Stimulated activated CD4-positive, alpha-beta T cell treated with anti-CD3 and anti-CD28 coated beads, Interleukin-15, amount 100 ng/mL, for 24 hours (primary cell): ENCODE measurements around the gene FHOD1.
A peak's percentile ranks its signal among the peaks of the same experiment; 100 is the strongest.

Source experiments
- DNase-seq: peaks from one replicate; pipeline ENCODE4 v3.0.0-alpha.2; 2020

FHOD1 gene

DNA sequence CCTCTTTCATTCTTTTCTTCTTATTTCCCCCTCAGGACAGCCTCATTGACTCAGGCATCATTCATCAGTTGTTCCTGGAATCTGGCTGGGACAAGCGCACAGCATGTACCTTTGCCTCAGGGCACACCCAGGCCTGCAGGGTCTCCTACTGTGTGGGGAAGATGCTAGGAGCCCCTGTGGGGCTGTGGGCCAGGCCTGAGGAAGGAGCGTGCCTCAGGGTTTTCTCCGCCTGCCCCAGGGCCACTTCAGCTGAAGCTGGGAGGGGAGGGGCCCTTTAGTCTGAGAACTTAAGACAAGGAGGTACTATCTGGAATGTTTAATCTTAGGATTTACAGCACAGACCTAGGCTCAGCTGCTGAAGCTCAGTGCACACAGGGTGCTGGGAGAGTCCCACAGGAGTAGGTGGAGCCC lies 40.4 kb downstream of the FHOD1 start:
- DNase-seq: no peak

GRCh38 chr16:67206129-67206837 lies 41.0 kb downstream of the FHOD1 start:
- DNase-seq: no peak

DNA sequence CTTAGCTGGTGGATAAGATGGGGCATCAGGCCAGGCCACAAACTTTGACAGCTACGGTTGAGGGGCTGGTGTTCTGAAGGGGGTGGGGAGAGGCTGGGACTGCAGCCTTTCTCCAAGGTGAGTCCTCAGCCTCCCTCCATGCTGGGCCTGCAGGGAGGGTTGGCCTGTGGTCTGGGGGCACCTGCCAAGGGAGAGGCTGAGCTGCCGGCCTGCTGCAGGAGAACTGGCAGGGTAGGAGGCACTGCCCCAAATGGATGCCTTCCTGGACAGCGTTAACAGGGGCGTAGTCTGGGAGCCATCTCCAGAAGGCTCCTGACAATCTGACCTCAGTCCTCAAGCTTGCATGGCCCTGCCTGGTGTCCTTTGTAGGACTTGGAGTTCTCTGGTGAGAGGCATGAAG lies 43.2 kb downstream of the FHOD1 start:
- no peak for DNase-seq

- no peak for DNase-seq
These were observed 44.3 kb downstream of the FHOD1 start for GRCh38 chr16:67202956-67203493.

DNA sequence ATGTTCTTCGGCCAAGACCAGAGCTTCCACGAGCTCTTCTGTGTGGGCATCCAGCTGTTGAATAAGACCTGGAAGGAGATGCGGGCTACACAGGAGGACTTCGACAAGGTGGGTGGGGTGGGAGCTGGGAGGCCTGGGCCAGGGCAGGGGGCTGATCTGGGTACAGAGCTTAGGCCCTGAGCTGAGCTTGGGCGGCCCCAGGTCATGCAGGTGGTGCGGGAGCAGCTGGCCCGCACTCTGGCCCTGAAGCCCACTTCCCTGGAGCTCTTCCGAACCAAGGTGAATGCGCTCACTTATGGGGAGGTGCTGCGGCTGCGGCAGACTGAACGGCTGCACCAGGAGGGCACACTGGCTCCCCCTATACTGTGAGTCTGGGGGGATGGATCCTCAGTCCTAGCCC lies 44.9 kb downstream of the FHOD1 start:
- DNase-seq: no peak

GRCh38 chr16:67201411-67202345 lies 45.6 kb downstream of the FHOD1 start:
- no peak for DNase-seq

DNA sequence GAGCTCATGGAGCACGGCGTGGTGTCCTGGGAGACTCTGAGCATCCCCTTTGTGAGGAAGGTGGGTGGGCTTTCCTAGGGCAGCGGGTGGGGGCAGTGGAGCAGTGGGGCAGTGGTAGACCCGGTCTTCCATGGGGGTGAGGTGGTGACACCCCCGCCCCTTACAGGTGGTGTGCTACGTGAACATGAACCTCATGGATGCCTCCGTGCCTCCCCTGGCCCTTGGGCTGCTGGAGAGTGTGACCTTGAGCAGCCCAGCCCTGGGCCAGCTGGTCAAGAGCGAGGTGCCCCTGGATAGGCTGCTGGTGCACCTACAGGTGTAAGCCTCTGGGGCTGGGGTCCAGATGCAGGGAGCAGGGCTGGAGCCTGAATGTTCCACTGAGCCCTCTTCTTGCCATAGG lies 46.8 kb downstream of the FHOD1 start:
- DNase-seq: no peak

DNA sequence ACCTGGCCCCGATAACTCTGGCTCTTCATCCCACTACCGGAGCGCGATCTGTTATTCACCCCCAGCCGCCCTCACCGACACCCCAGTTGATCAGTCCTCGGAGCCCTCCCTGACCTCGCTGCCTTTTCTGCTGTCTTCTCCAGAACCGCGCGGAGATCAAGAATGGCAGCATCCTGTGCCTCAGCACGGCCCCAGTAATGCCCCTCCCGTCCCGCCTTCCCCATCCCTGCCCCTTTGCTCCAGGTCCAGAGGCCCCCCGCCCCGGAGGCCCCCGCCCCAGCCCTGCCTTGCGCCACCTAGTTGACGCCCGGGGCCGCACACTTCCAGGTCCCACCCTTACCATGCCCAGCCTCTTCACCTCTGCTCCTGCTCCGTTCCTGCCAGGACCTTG lies 47.5 kb downstream of the FHOD1 start:
- DNase-seq: no peak

DNA sequence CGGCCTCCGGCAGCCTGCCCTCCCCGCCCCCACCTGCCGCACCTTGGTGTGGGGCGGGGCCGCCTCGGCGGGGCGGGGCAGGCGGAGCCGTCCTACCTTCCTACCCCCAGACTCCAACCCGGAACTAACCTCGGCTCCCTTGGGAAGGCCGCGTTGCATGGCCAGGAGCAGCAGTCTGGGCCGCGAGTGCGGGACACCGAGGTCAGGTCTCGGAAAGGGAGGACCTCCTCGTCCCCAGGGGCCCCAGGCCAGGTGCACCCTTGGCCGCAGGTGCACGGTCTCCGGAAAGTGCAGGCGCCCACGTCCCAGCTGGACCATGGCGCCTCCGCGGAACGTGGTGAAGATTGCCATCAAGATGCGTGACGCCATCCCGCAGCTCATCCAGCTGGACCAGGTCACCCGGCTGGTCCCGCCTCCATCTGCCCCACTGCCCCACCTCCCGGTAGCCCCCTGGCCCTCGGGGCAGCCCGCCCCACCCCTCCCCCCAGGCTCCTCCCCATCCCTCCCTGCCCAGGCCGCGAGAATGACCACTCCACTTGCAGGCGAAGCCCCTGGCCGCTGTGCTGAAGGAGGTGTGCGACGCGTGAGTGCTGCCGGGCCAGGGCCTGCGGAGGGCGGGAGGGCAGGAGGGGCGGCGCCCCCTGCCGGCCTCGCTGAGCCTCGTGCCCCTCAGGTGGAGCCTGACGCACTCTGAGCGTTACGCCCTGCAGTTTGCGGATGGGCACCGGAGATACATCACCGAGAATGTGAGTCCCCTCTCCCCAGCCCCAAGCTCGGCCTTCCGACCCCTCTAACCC lies 48.1 kb downstream of the FHOD1 start, which contains the start of gene ELMO3:
ELMO3 (plus strand) TSS at position 121 of the 797 bp plus-strand sequence; CDS start at position 317, 196 bp downstream.
- DNase-seq: no peak

- DNase-seq: peak; percentile 44
These were observed 49.0 kb downstream of the FHOD1 start for GRCh38 chr16:67198238-67198734.

- no peak for DNase-seq
These were observed 49.6 kb downstream of the FHOD1 start for GRCh38 chr16:67197704-67198103.

GRCh38 chr16:67196881-67197280 lies 50.4 kb downstream of the FHOD1 start:
- DNase-seq: no peak

- no peak for DNase-seq
These were observed 51.6 kb downstream of the FHOD1 start for GRCh38 chr16:67195676-67196075.

DNA sequence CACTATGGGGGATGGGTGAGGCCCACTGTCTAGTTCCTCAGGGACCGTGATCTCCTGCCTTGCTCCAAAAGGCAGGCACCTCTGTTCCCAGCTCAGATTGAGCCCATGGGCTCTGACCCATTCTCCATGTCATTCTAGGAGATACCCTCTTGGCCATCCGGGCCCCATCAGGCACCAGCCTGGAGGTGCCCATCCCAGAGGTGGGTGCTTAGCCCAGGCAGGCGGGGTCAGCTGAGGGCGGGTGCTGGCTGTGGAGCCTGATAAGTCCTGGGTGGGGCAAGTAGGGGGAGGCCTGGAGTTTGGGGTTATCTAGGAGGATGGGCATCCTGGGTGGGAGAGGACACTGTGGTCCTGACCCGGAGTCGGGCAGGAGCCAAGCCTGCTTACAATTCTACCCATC lies 53.0 kb downstream of the FHOD1 start:
- DNase-seq: no peak

- DNase-seq: no peak
These were observed 53.7 kb downstream of the FHOD1 start for GRCh38 chr16:67193536-67193935.

DNA sequence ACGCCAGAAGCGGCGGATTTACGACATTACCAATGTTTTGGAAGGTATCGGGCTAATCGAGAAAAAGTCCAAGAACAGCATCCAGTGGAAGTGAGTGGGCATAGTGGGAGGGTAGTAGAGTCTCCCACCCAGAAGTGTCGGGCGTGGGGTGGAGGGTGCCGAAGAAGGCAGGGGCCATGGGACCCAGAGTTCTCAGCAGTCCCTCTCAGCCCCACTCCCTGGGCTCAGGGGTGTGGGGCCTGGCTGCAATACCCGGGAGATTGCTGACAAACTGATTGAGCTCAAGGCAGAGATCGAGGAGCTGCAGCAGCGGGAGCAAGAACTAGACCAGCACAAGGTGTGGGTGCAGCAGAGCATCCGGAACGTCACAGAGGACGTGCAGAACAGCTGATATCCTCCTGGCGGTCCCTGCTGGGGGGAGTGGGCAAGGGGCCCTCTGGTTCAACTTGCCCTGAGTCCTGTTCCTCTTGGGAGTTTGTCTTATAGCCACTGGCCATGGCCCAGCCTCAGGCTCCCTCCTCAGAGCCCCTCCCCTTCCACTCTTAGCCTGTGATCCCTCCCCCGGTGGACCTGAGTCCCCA lies 54.4 kb downstream of the FHOD1 start:
- DNase-seq: no peak

GRCh38 chr16:67191995-67192681 lies 55.1 kb downstream of the FHOD1 start, which contains the start of gene E2F4:
Gene E2F4 (plus strand): TSS chr16:67192155. CDS start chr16:67192228, 73 bp downstream.
- peak; percentile 93 for DNase-seq

GRCh38 chr16:67191411-67191994 lies 55.8 kb downstream of the FHOD1 start:
- DNase-seq: no peak

- DNase-seq: no peak
These were observed 56.6 kb downstream of the FHOD1 start for GRCh38 chr16:67190448-67191399.

DNA sequence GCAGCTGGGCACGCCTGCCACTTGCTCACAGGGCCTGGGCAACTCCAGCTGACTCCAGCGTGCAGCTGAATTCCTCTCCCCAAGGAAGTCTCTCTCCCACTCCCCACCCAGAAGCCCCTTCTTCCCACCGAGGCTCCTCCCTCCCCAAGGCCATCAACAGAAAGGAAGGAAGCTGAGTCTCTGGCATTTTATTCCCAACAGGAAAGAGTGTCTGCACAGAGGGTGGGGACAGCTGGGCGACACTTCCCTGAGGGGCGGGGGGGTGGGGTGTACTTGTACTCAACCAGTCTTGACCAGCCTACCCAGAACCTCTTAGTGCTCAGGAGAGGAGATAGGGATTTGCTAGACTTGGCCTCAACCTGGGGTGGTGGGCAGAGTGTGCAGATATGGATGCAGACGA lies 57.2 kb downstream of the FHOD1 start, which contains the start of gene EXOC3L1:
EXOC3L1 (minus strand) TSS at position 96 of the 400 bp plus-strand sequence. CDS start 460 bp downstream, outside the sequence.
- no peak for DNase-seq
